Heart left ventricle (tissue), 13 donors: ENCODE measurements around the gene PIGL.
"Not testable (repeated sequence)": the region's sequence is repeated elsewhere in the genome, so short reads cannot be mapped to it uniquely, and the experiment has no call there.

ENCODE experiments used
- POLR2A ChIP-seq, 2 donors: fragments of 450-650 bp; IDR thresholded peaks; one replicate each; pipeline ENCODE4 v1.6.1; 2017; ENCODE audit warnings: antibody characterized with exemption in 2 of 2, mild to moderate bottlenecking in 2 of 2, moderate library complexity in 2 of 2
- TF ChIP-seq, protein P1 (sequence below), 12 donors: fragments of 200-600 bp; sonication (generic) in 4 of 12; IDR thresholded peaks; one replicate each; pipeline versions ENCODE4 v1.5.0 to v1.8.0; 2018 to 2022; ENCODE audit warnings: antibody characterized with exemption in 12 of 12, mild to moderate bottlenecking in 5 of 12
- donor health status: ischemic (EF 13 %, LVEDD 7.1; RV severe dilation, severe dysfunction).
- donor health status: DM: no; HTN: yes; CAD: no.
- donor health status: DM: no; HTN: no; CAD: no.
- donor health status: ischemic (EF 25% LVEDD 6.9; RV normal size, moderate dysfunction).
- donor health status: ischemic (EF 25% LVEDD 5.7; RV mildly dilated, moderate dysfunction).
- donor health status: ischemic (EF 35%, LVEDD 5.7; RV mildly dilated, moderate dysfunction).
- donor health status: nonischemic (EF 11% LVEDD 7.7; RV severe dilation, severe dysfunction).
- donor health status: DM: yes; HTN: yes; CAD: no.
- donor health status: PGD.
- donor health status: ischemic (EF 29% LVEDD 5.4; RV normal size, mild dysfunction).
- donor health status: nonischemic (EF 23%, LVEDD 6.1; RV moderate dilation, normal function).

DNA sequence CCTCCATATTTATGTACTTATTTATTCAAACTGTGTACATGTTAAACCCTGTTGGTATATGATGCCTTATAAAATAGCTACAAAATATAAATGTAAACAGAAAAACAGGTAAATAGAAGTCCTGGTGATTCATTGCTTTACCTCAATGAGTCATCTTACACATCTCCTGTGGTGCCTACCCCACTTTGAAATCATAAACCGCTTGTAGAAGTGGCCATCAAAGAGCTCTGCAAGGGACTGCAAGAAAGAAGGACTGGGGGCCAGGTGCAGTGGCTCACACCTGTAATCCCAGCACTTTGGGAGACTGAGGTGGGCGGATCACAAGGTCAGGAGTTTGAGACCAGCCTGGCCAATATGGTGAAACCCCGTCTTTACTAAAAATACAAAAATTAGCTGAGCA lies 79.1 kb downstream of the PIGL start:
- TF ChIP-seq, protein P1, sequence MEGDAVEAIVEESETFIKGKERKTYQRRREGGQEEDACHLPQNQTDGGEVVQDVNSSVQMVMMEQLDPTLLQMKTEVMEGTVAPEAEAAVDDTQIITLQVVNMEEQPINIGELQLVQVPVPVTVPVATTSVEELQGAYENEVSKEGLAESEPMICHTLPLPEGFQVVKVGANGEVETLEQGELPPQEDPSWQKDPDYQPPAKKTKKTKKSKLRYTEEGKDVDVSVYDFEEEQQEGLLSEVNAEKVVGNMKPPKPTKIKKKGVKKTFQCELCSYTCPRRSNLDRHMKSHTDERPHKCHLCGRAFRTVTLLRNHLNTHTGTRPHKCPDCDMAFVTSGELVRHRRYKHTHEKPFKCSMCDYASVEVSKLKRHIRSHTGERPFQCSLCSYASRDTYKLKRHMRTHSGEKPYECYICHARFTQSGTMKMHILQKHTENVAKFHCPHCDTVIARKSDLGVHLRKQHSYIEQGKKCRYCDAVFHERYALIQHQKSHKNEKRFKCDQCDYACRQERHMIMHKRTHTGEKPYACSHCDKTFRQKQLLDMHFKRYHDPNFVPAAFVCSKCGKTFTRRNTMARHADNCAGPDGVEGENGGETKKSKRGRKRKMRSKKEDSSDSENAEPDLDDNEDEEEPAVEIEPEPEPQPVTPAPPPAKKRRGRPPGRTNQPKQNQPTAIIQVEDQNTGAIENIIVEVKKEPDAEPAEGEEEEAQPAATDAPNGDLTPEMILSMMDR (IDR thresholded peaks at IDR 0.05): not testable (repeated sequence)
- not testable (repeated sequence) for TF ChIP-seq POLR2A (IDR thresholded peaks at IDR 0.05)
